ENCODE results near the gene SCN10A. TPM values are rescaled to one million over a fixed set of nuclear protein-coding genes. Genes with fewer than 3 reads are reported as not detected.

The SCN10A gene
- polyA plus RNA-seq (2012; ENCODE audit: low read depth, missing spikeins), result not detected

- FAIRE-seq, result no peak
- no peak for TF ChIP-seq POLR2A (IDR thresholded peaks at IDR 0.05; ENCODE audit: low read depth, low read length)
- no peak for TF ChIP-seq POU2F2 (IDR thresholded peaks at IDR 0.05; ENCODE audit: low read depth, low read length)
- TF ChIP-seq POLR2AphosphoS5 (IDR thresholded peaks at IDR 0.05; ENCODE audit: low read depth, low read length), result no peak
Observed at GRCh38 chr3:38816026-38816425, at the start of gene SCN10A. Gene SCN10A, minus strand, starts transcription at chr3:38816217. Its CDS starts 22,207 bp downstream, at chr3:38794010.

GRCh38 chr3:38853011-38853410, 37.0 kb upstream of the SCN10A start:
- no peak for DNase-seq (ENCODE audit: insufficient read length, low spot score)
- FAIRE-seq, result no peak
- TF ChIP-seq PAX5 (IDR thresholded peaks at IDR 0.05; ENCODE audit: insufficient read depth, low read length, severe bottlenecking) (no peak), SPI1 (IDR thresholded peaks at IDR 0.05; ENCODE audit: low read depth, low read length) (no peak), TAF1 (IDR thresholded peaks at IDR 0.05; ENCODE audit: low read depth, low read length) (no peak), POU2F2 (IDR thresholded peaks at IDR 0.05; ENCODE audit: low read depth, low read length) (no peak), POLR2A (IDR thresholded peaks at IDR 0.05; ENCODE audit: low read depth, low read length) (no peak), POLR2AphosphoS5 (IDR thresholded peaks at IDR 0.05; ENCODE audit: low read depth, low read length) (no peak)

More at GRCh38 chr3:38816026-38816425, at the start of gene SCN10A:
- DNase-seq (ENCODE audit: insufficient read length, low spot score), result no peak

GRCh38 chr3:38843898-38844297, 27.9 kb upstream of the SCN10A start:
- TF ChIP-seq SPI1 (IDR thresholded peaks at IDR 0.05; ENCODE audit: low read depth, low read length), result no peak
- TF ChIP-seq TAF1 (IDR thresholded peaks at IDR 0.05; ENCODE audit: low read depth, low read length), result no peak
- TF ChIP-seq POLR2A (IDR thresholded peaks at IDR 0.05; ENCODE audit: low read depth, low read length), result no peak
- no peak for TF ChIP-seq POU2F2 (IDR thresholded peaks at IDR 0.05; ENCODE audit: low read depth, low read length)
- TF ChIP-seq POLR2AphosphoS5 (IDR thresholded peaks at IDR 0.05; ENCODE audit: low read depth, low read length), result no peak
- FAIRE-seq (no peak), DNase-seq (ENCODE audit: insufficient read length, low spot score) (no peak)

- DNase-seq (ENCODE audit: insufficient read length, low spot score) (no peak), FAIRE-seq (no peak)
- TF ChIP-seq POLR2AphosphoS5 (IDR thresholded peaks at IDR 0.05; ENCODE audit: low read depth, low read length), result no peak
- TF ChIP-seq POLR2A (IDR thresholded peaks at IDR 0.05; ENCODE audit: low read depth, low read length), result no peak
- TF ChIP-seq SPI1 (IDR thresholded peaks at IDR 0.05; ENCODE audit: low read depth, low read length), result no peak
- TF ChIP-seq POU2F2 (IDR thresholded peaks at IDR 0.05; ENCODE audit: low read depth, low read length), result no peak
- no peak for TF ChIP-seq PAX5 (IDR thresholded peaks at IDR 0.05; ENCODE audit: insufficient read depth, low read length, severe bottlenecking)
- TF ChIP-seq TAF1 (IDR thresholded peaks at IDR 0.05; ENCODE audit: low read depth, low read length), result no peak
Observed at GRCh38 chr3:38842266-38842965, 26.4 kb upstream of the SCN10A start.

GRCh38 chr3:38840987-38841386, 25.0 kb upstream of the SCN10A start:
- no peak for FAIRE-seq
- TF ChIP-seq PAX5 (IDR thresholded peaks at IDR 0.05; ENCODE audit: insufficient read depth, low read length, severe bottlenecking) (no peak), SPI1 (IDR thresholded peaks at IDR 0.05; ENCODE audit: low read depth, low read length) (no peak), POLR2AphosphoS5 (IDR thresholded peaks at IDR 0.05; ENCODE audit: low read depth, low read length) (no peak), TAF1 (IDR thresholded peaks at IDR 0.05; ENCODE audit: low read depth, low read length) (no peak), POLR2A (IDR thresholded peaks at IDR 0.05; ENCODE audit: low read depth, low read length) (no peak), POU2F2 (IDR thresholded peaks at IDR 0.05; ENCODE audit: low read depth, low read length) (no peak)

GRCh38 chr3:38837358-38837757, 21.3 kb upstream of the SCN10A start:
- DNase-seq (ENCODE audit: insufficient read length, low spot score) (no peak), FAIRE-seq (no peak)
- TF ChIP-seq PAX5 (IDR thresholded peaks at IDR 0.05; ENCODE audit: insufficient read depth, low read length, severe bottlenecking) (no peak), POLR2AphosphoS5 (IDR thresholded peaks at IDR 0.05; ENCODE audit: low read depth, low read length) (no peak), TAF1 (IDR thresholded peaks at IDR 0.05; ENCODE audit: low read depth, low read length) (no peak), POU2F2 (IDR thresholded peaks at IDR 0.05; ENCODE audit: low read depth, low read length) (no peak), POLR2A (IDR thresholded peaks at IDR 0.05; ENCODE audit: low read depth, low read length) (no peak), SPI1 (IDR thresholded peaks at IDR 0.05; ENCODE audit: low read depth, low read length) (no peak)

More at GRCh38 chr3:38840987-38841386, 25.0 kb upstream of the SCN10A start:
- no peak for DNase-seq (ENCODE audit: insufficient read length, low spot score)

- no peak for DNase-seq (ENCODE audit: insufficient read length, low spot score)
- TF ChIP-seq POLR2A (IDR thresholded peaks at IDR 0.05; ENCODE audit: low read depth, low read length) (no peak), SPI1 (IDR thresholded peaks at IDR 0.05; ENCODE audit: low read depth, low read length) (no peak)
- no peak for FAIRE-seq
Observed at GRCh38 chr3:38836561-38836960, 20.5 kb upstream of the SCN10A start.

GRCh38 chr3:38835939-38836338, 19.9 kb upstream of the SCN10A start:
- no peak for FAIRE-seq
- no peak for DNase-seq (ENCODE audit: insufficient read length, low spot score)
- TF ChIP-seq SPI1 (IDR thresholded peaks at IDR 0.05; ENCODE audit: low read depth, low read length) (no peak), POU2F2 (IDR thresholded peaks at IDR 0.05; ENCODE audit: low read depth, low read length) (no peak), POLR2AphosphoS5 (IDR thresholded peaks at IDR 0.05; ENCODE audit: low read depth, low read length) (no peak), TAF1 (IDR thresholded peaks at IDR 0.05; ENCODE audit: low read depth, low read length) (no peak), PAX5 (IDR thresholded peaks at IDR 0.05; ENCODE audit: insufficient read depth, low read length, severe bottlenecking) (no peak), POLR2A (IDR thresholded peaks at IDR 0.05; ENCODE audit: low read depth, low read length) (no peak)

GRCh38 chr3:38834717-38835116, 18.7 kb upstream of the SCN10A start:
- FAIRE-seq (no peak), DNase-seq (ENCODE audit: insufficient read length, low spot score) (no peak)
- TF ChIP-seq TAF1 (IDR thresholded peaks at IDR 0.05; ENCODE audit: low read depth, low read length) (no peak), PAX5 (IDR thresholded peaks at IDR 0.05; ENCODE audit: insufficient read depth, low read length, severe bottlenecking) (no peak), SPI1 (IDR thresholded peaks at IDR 0.05; ENCODE audit: low read depth, low read length) (no peak), POLR2A (IDR thresholded peaks at IDR 0.05; ENCODE audit: low read depth, low read length) (no peak), POU2F2 (IDR thresholded peaks at IDR 0.05; ENCODE audit: low read depth, low read length) (no peak), POLR2AphosphoS5 (IDR thresholded peaks at IDR 0.05; ENCODE audit: low read depth, low read length) (no peak)

GRCh38 chr3:38834110-38834509, 18.1 kb upstream of the SCN10A start:
- TF ChIP-seq TAF1 (IDR thresholded peaks at IDR 0.05; ENCODE audit: low read depth, low read length) (no peak), POLR2A (IDR thresholded peaks at IDR 0.05; ENCODE audit: low read depth, low read length) (no peak), POLR2AphosphoS5 (IDR thresholded peaks at IDR 0.05; ENCODE audit: low read depth, low read length) (no peak), POU2F2 (IDR thresholded peaks at IDR 0.05; ENCODE audit: low read depth, low read length) (no peak), SPI1 (IDR thresholded peaks at IDR 0.05; ENCODE audit: low read depth, low read length) (no peak), PAX5 (IDR thresholded peaks at IDR 0.05; ENCODE audit: insufficient read depth, low read length, severe bottlenecking) (no peak)
- no peak for DNase-seq (ENCODE audit: insufficient read length, low spot score)
- no peak for FAIRE-seq

Data from GM12891 (cell line).